KMS-11 (cell line): ENCODE measurements around the gene SMPD1.
A peak's percentile ranks its signal among the peaks of the same experiment; 100 is the strongest.

Experiments
- H2AFZ ChIP-seq: fragments of 200-600 bp; sonication (generic); 2 replicates; pipeline ENCODE4 v1.6.1; 2016; ENCODE audit warnings: antibody characterized with exemption, mixed run types, low read depth
- H3K27ac ChIP-seq: fragments of 200-600 bp; sonication (generic); 2 replicates; pipeline ENCODE4 v1.6.1; 2016; ENCODE audit warnings: mild to moderate bottlenecking, mixed run types
- H3K27me3 ChIP-seq: fragments of 200-600 bp; sonication (generic); 2 replicates; pipeline ENCODE4 v1.6.1; 2017; ENCODE audit warnings: mild to moderate bottlenecking, low read depth, mixed run types, moderate library complexity; ENCODE audit not compliant: insufficient read depth
- H3K36me3 ChIP-seq: fragments of 200-600 bp; sonication (generic); 2 replicates; pipeline ENCODE4 v1.6.1; 2017; ENCODE audit warnings: mild to moderate bottlenecking, mixed run types; ENCODE audit not compliant: insufficient read depth
- H3K4me1 ChIP-seq: fragments of 200-600 bp; sonication (generic); 2 replicates; pipeline ENCODE4 v1.6.1; 2016; ENCODE audit warnings: mild to moderate bottlenecking, low read depth, mixed run types; ENCODE audit not compliant: poor library complexity, severe bottlenecking
- H3K4me2 ChIP-seq: fragments of 200-600 bp; sonication (generic); 2 replicates; pipeline ENCODE4 v1.7.0; 2016; ENCODE audit warnings: mild to moderate bottlenecking, mixed run types
- H3K4me3 ChIP-seq: fragments of 200-600 bp; sonication (generic); IDR thresholded peaks from 2 replicates; pipeline ENCODE4 v1.6.1; 2017; ENCODE audit warnings: low read depth, low read length, mixed read lengths; ENCODE audit not compliant: insufficient read depth
- H3K79me2 ChIP-seq: fragments of 200-600 bp; sonication (generic); 2 replicates; pipeline ENCODE4 v1.6.1; 2016; ENCODE audit warnings: low read depth, mixed run types; ENCODE audit not compliant: insufficient read depth
- H3K9ac ChIP-seq: fragments of 200-600 bp; sonication (generic); 2 replicates; pipeline ENCODE4 v1.6.1; 2016; ENCODE audit warnings: mild to moderate bottlenecking, mixed run types
- H4K20me1 ChIP-seq: fragments of 200-600 bp; sonication (generic); 2 replicates; pipeline ENCODE4 v1.6.1; 2016; ENCODE audit warnings: mild to moderate bottlenecking, mixed run types; ENCODE audit not compliant: insufficient read depth
- TF ChIP-seq, protein P1 (sequence below): fragments of 200-600 bp; sonication (generic); conservative IDR thresholded peaks from 2 replicates; pipeline ENCODE4 v1.6.1; 2017; ENCODE audit warnings: low read depth, mild to moderate bottlenecking, antibody characterized with exemption, low read length, moderate library complexity, mixed read lengths

SMPD1 gene

DNA sequence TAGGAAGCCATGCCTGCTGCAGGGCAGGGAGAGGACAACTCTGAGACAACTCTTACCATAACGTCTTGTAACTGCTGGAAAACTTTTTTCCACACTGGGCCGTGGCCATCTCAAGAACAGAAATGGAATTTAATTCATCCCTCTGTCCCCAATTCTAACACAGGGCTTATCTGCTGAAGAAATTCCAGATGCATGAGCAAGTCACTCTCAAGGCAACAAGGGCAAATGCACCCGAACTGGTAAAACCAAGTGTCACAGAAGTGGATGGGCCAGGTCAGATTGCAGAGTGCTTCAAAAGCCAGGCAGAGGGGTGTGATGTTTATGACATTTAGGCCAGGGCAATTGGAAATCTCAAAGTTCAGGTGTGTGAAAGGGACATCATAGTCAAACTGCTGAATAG is 7.4 kb downstream of the SMPD1 start:
- no peak overlapping the region for H3K4me3 ChIP-seq
- H3K9ac ChIP-seq: no peak overlapping the region
- no peaks in the 10 kb centered on the region for H3K27me3 ChIP-seq
- peaks cover 7% of the 10 kb centered on the region for H3K4me1 ChIP-seq
- TF ChIP-seq, protein P1, sequence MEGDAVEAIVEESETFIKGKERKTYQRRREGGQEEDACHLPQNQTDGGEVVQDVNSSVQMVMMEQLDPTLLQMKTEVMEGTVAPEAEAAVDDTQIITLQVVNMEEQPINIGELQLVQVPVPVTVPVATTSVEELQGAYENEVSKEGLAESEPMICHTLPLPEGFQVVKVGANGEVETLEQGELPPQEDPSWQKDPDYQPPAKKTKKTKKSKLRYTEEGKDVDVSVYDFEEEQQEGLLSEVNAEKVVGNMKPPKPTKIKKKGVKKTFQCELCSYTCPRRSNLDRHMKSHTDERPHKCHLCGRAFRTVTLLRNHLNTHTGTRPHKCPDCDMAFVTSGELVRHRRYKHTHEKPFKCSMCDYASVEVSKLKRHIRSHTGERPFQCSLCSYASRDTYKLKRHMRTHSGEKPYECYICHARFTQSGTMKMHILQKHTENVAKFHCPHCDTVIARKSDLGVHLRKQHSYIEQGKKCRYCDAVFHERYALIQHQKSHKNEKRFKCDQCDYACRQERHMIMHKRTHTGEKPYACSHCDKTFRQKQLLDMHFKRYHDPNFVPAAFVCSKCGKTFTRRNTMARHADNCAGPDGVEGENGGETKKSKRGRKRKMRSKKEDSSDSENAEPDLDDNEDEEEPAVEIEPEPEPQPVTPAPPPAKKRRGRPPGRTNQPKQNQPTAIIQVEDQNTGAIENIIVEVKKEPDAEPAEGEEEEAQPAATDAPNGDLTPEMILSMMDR: no peak
- no peak overlapping the region for H3K4me2 ChIP-seq
- no peaks in the 10 kb centered on the region for H3K79me2 ChIP-seq
- no peak overlapping the region for H2AFZ ChIP-seq
- H3K36me3 ChIP-seq: no peaks in the 10 kb centered on the region
- no peaks in the 10 kb centered on the region for H4K20me1 ChIP-seq
- H3K27ac ChIP-seq: no peak overlapping the region

DNA sequence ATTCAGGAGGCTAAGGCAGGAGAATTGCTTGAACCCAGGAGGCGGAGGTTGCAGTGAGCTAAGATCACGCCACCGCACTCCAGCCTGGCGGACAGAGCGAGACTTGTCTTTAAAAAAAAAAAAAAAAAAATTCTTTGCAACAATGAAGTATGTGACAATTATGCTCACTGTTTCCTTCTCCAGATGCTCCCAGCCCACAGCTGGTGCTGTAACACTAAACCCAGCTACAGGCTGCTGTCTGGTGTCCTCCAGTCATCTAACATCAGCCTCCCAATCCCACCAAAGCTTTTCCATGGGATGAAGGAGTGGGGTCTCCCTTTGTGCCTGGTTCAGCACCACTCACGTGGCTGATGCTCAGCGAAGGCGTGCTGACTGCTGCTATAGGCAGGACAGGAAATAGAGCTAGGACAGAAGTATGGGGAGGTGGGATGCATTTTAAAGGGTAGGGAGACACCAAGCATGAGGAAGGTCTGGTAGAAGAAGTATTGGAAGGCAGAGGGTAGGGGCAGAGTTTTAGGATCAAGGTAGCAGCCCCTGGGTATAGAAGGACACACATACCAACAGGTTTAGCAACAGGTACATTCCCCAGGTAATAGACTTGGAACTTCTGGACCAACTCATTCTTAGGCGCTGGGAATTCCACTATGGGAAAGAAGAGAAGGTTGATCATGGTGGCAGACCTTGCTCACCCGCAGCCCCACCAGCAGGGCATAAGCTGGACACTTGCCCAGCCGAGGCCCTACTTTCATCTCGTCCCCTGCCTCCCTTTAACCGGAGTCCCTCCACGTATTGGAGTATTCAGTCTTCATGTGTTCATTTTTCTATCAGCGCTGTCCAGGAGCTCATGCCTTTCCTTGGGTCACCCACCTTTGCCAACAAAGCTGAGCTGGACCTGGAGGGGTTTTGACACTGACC is 10.4 kb downstream of the SMPD1 start:
- Histone ChIP-seq H3K79me2 (no peaks in the 10 kb centered on the region), H3K4me2 (no peak overlapping the region), H3K27ac (no peak overlapping the region), H3K27me3 (no peaks in the 10 kb centered on the region), H3K4me1 (peaks cover 18% of the 10 kb centered on the region), H3K9ac (no peak overlapping the region), H3K4me3 (no peak overlapping the region), H2AFZ (no peak overlapping the region), H3K36me3 (no peaks in the 10 kb centered on the region), H4K20me1 (no peaks in the 10 kb centered on the region)
- TF ChIP-seq, protein P1: no peak

DNA sequence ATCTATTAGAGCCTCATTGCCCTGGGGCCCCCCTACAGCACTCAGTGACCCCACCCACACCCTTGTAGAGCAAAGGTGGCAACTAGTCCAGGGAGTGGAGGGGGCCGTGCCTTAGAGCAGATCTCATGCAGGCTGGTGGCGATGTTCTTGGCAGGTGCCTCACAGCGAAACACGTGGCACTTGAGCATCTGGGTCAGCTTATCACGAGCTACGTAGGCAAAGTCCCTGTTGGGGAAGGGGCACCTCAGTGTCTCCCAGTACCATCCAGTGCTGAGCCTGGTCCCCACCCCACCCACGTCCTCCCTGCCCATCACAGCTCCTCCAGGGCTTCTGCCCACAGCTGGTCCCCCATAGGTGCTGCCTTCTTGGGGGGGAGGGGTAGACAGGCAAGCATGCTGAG is 11.2 kb downstream of the SMPD1 start:
- Histone ChIP-seq H3K36me3 (no peaks in the 10 kb centered on the region), H3K4me3 (no peak overlapping the region), H3K4me1 (peaks cover 18% of the 10 kb centered on the region), H4K20me1 (no peaks in the 10 kb centered on the region), H3K4me2 (no peak overlapping the region), H3K27ac (no peak overlapping the region), H3K9ac (no peak overlapping the region), H3K27me3 (no peaks in the 10 kb centered on the region), H3K79me2 (no peaks in the 10 kb centered on the region), H2AFZ (no peak overlapping the region)
- TF ChIP-seq, protein P1: no peak

DNA sequence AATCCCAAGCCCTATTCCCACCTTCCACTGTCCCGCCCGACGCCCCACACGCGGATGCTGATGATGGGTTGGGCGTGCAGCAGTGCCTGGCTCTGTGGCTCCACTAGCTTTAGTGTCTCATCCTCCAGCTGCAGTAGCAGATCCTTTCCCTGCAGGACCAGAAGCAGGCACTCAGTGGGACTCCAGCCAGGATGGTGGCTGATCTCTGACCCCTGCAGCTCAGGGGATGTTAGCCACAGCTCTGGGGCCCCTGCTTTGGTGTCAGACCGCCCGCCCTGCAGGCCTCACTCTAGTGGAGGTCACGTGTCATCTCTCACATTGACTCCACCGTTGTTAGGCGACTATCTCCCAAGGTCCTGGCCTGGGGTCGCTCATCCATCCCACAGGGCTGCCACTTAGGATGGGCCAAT is 11.8 kb downstream of the SMPD1 start:
- Histone ChIP-seq H4K20me1 (no peaks in the 10 kb centered on the region), H2AFZ (peak overlapping the region; percentile 38; the same call in 1 of the 2 replicates), H3K27me3 (no peaks in the 10 kb centered on the region), H3K4me3 (no peak overlapping the region), H3K4me2 (peak overlapping the region; percentile 70), H3K36me3 (no peaks in the 10 kb centered on the region), H3K79me2 (no peaks in the 10 kb centered on the region), H3K4me1 (peaks cover 18% of the 10 kb centered on the region), H3K27ac (no peak overlapping the region), H3K9ac (no peak overlapping the region)
- TF ChIP-seq, protein P1: no peak
